A549 (cell line): ENCODE results near the gene PLOD3.

ENCODE experiments used
- CTCF ChIP-seq: fragments of >200 bp; sonication (Bioruptor Twin); formaldehyde crosslinking; IDR thresholded peaks from 3 replicates; pipeline ENCODE4 v1.5.1; 2016
- EP300 ChIP-seq, 2 experiments: fragments of >200 bp; sonication (Bioruptor Twin); formaldehyde crosslinking; IDR thresholded peaks; 2 replicates in 1 of 2; 3 replicates in 1 of 2; pipeline ENCODE4 v1.6.1; 2016 to 2017
- JUNB ChIP-seq: fragments of >200 bp; sonication (Bioruptor Twin); formaldehyde crosslinking; IDR thresholded peaks from 2 replicates; pipeline ENCODE4 v1.6.1; 2016
- MAFK ChIP-seq: fragments of 450-650 bp; IDR thresholded peaks from 2 replicates; pipeline ENCODE4 v1.6.1; 2014; ENCODE audit not compliant: partially characterized antibody
- RAD21 ChIP-seq, 2 experiments: fragments of >200 bp in 1 of 2; sonication (Bioruptor Twin) in 1 of 2; formaldehyde crosslinking in 1 of 2; IDR thresholded peaks in 1 of 2; conservative IDR thresholded peaks in 1 of 2; 2 replicates in 1 of 2; 3 replicates in 1 of 2; pipeline ENCODE4 v1.6.1; 2012 to 2018; ENCODE audit warnings: inconsistent platforms in 1 of 2
- TF ChIP-seq, protein P1 (sequence below): IDR thresholded peaks from 2 replicates; pipeline ENCODE4 v1.6.1; 2012
- TF ChIP-seq, protein P2 (sequence below): fragments of 200-600 bp; sonication (generic); IDR thresholded peaks from 2 replicates; pipeline ENCODE4 v1.6.1; 2016; ENCODE audit warnings: antibody characterized with exemption, mild to moderate bottlenecking, moderate library complexity

DNA sequence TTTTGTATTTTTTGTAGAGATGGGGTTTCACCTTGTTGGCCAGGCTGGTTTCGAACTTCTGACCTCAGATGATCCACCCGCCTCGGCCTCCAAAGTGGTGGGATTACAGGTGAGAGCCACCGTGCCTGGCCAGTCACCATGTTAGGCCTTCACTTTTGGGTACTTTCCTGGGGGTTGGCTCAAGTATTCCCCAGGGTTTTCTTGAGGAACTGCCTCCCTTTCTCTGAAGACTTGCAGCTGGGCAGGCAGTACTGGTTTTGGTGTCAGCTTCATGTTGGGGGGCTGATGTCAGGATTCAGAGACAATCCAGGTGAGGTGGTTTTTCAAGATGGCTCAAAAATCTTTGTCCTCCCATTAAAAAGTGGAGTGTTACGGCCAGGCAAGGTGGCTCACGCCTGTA is 8.3 kb upstream of the PLOD3 start:
- TF ChIP-seq JUNB (no peak), CTCF (no peak), MAFK (no peak), RAD21 (conservative IDR thresholded peaks at IDR 0.05 in 1 of 2, IDR thresholded peaks at IDR 0.05 in 1 of 2) (no peak), EP300 (IDR thresholded peaks at IDR 0.05) (no peak)
- TF ChIP-seq, protein P1, sequence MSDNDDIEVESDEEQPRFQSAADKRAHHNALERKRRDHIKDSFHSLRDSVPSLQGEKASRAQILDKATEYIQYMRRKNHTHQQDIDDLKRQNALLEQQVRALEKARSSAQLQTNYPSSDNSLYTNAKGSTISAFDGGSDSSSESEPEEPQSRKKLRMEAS, result no peak
- TF ChIP-seq, protein P2, sequence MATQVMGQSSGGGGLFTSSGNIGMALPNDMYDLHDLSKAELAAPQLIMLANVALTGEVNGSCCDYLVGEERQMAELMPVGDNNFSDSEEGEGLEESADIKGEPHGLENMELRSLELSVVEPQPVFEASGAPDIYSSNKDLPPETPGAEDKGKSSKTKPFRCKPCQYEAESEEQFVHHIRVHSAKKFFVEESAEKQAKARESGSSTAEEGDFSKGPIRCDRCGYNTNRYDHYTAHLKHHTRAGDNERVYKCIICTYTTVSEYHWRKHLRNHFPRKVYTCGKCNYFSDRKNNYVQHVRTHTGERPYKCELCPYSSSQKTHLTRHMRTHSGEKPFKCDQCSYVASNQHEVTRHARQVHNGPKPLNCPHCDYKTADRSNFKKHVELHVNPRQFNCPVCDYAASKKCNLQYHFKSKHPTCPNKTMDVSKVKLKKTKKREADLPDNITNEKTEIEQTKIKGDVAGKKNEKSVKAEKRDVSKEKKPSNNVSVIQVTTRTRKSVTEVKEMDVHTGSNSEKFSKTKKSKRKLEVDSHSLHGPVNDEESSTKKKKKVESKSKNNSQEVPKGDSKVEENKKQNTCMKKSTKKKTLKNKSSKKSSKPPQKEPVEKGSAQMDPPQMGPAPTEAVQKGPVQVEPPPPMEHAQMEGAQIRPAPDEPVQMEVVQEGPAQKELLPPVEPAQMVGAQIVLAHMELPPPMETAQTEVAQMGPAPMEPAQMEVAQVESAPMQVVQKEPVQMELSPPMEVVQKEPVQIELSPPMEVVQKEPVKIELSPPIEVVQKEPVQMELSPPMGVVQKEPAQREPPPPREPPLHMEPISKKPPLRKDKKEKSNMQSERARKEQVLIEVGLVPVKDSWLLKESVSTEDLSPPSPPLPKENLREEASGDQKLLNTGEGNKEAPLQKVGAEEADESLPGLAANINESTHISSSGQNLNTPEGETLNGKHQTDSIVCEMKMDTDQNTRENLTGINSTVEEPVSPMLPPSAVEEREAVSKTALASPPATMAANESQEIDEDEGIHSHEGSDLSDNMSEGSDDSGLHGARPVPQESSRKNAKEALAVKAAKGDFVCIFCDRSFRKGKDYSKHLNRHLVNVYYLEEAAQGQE, result no peak
